B cell (primary cell): ENCODE measurements around the gene TBX4. TPM values are rescaled to one million over a fixed set of nuclear protein-coding genes. Genes with fewer than 3 reads are reported as not detected.

Source experiments
- ATAC-seq: fragments of 200-7000 bp; cut with Tn5 transposase; one replicate; pipeline ENCODE4 v1.10.0; 2021; ENCODE audit warnings: low read depth, mild to moderate bottlenecking, moderate number of reproducible peaks, moderate library complexity
- CTCF ChIA-PET: fragments of 350-600 bp; sonication (Branson Sonifier 250); formaldehyde crosslinking; loops from one replicate; lab custom pipeline; 2021; ENCODE audit warnings: antibody characterized with exemption, inconsistent platforms; lab: Charles Lee
- POLR2A ChIA-PET: fragments of 350-600 bp; sonication (Branson Sonifier 250); formaldehyde crosslinking; loops from one replicate; lab custom pipeline; 2021; ENCODE audit warnings: antibody characterized with exemption; lab: Charles Lee
- DNase-seq: peaks from one replicate; pipeline ENCODE4 v3.0.0; 2013
- H2AFZ ChIP-seq: 2 replicates; pipeline ENCODE4 v1.6.1; 2012; ENCODE audit warnings: mild to moderate bottlenecking, low read depth, low read length; ENCODE audit not compliant: insufficient read depth, poor library complexity, severe bottlenecking
- H3K27ac ChIP-seq, 2 donors: 1 replicate in 1 of 2; 2 replicates in 1 of 2; pipeline ENCODE4 v1.5.1; 2012 to 2013; ENCODE audit warnings: low read length in 2 of 2, mild to moderate bottlenecking in 2 of 2, moderate library complexity in 1 of 2
- H3K27me3 ChIP-seq, 4 experiments: fragments of 200-600 bp in 1 of 4; sonication (generic) in 1 of 4; replicated peaks in 1 of 4; 1 replicate in 2 of 4; 2 replicates in 2 of 4; pipeline versions ENCODE4 v1.6.1 to v1.7.0; 2013 to 2016; ENCODE audit warnings: low read length in 3 of 4, mild to moderate bottlenecking in 2 of 4, mixed read lengths in 1 of 4, moderate library complexity in 1 of 4; ENCODE audit not compliant: insufficient read depth in 4 of 4, control insufficient read depth in 3 of 4; ENCODE audit errors: control extremely low read depth in 1 of 4
- H3K36me3 ChIP-seq, 2 experiments: replicated peaks in 1 of 2; 1 replicate in 1 of 2; 2 replicates in 1 of 2; pipeline versions ENCODE4 v1.6.1 to v1.7.1; 2013; ENCODE audit warnings: low read length in 1 of 2; ENCODE audit not compliant: insufficient read depth in 2 of 2, control insufficient read depth in 1 of 2; ENCODE audit errors: control extremely low read depth in 1 of 2, extremely low read depth in 1 of 2
- H3K4me1 ChIP-seq, 2 donors: fragments of 200-600 bp in 1 of 2; sonication (generic) in 1 of 2; 1 replicate in 1 of 2; 2 replicates in 1 of 2; pipeline versions ENCODE4 v1.5.1 to v1.6.1; 2013 to 2017; ENCODE audit warnings: low read length in 2 of 2; ENCODE audit not compliant: control insufficient read depth in 2 of 2, insufficient read depth in 2 of 2
- H3K4me2 ChIP-seq: replicated peaks from 2 replicates; pipeline ENCODE3; 2012; ENCODE audit warnings: mild to moderate bottlenecking, low read depth, low read length; ENCODE audit not compliant: poor library complexity, severe bottlenecking
- H3K4me3 ChIP-seq, 5 experiments: fragments of 200-600 bp in 1 of 5; sonication (generic) in 1 of 5; 1 replicate in 3 of 5; 2 replicates in 2 of 5; pipeline versions ENCODE4 v1.5.1 to v1.7.0; 2011 to 2016; ENCODE audit warnings: low read length in 4 of 5, mild to moderate bottlenecking in 4 of 5, low read depth in 2 of 5, control low read depth in 1 of 5, moderate library complexity in 1 of 5; ENCODE audit not compliant: insufficient read depth in 1 of 5; ENCODE audit errors: control extremely low read depth in 1 of 5, extremely low read depth in 1 of 5
- H3K79me2 ChIP-seq: fragments of 200-600 bp; sonication (generic); one replicate; pipeline ENCODE4 v1.6.0; 2016; ENCODE audit warnings: low read length; ENCODE audit not compliant: control insufficient read depth, insufficient read depth
- H3K9ac ChIP-seq: fragments of 200-600 bp; sonication (generic); 2 replicates; pipeline ENCODE4 v1.6.1; 2017; ENCODE audit warnings: mild to moderate bottlenecking, low read length, moderate library complexity
- H3K9me3 ChIP-seq, 3 donors: one replicate each; pipeline versions ENCODE4 v1.6.1 to v1.7.1; 2013; ENCODE audit warnings: low read length in 2 of 3; ENCODE audit not compliant: control insufficient read depth in 2 of 3, insufficient read depth in 1 of 3; ENCODE audit errors: control extremely low read depth in 1 of 3
- H4K20me1 ChIP-seq: 2 replicates; pipeline ENCODE4 v1.6.0; 2012; ENCODE audit warnings: mild to moderate bottlenecking, low read length; ENCODE audit not compliant: insufficient read depth, control insufficient read depth, poor library complexity, severe bottlenecking
- H3K27ac Mint-ChIP-seq: one replicate; pipeline ENCODE4 v1.8.0; 2021; ENCODE audit warnings: mixed read lengths
- H3K27me3 Mint-ChIP-seq: one replicate; pipeline ENCODE4 v1.8.0; 2021; ENCODE audit warnings: mixed read lengths
- H3K4me1 Mint-ChIP-seq: one replicate; pipeline ENCODE4 v1.8.0; 2021; ENCODE audit warnings: mixed read lengths
- H3K4me3 Mint-ChIP-seq: one replicate; pipeline ENCODE4 v1.8.0; 2021; ENCODE audit warnings: mixed read lengths
- H3K9me3 Mint-ChIP-seq: one replicate; pipeline ENCODE4 v1.8.0; 2022; ENCODE audit warnings: mixed read lengths; ENCODE audit not compliant: insufficient read depth
- CTCF ChIP-seq: fragments of 200-600 bp; IDR thresholded peaks from one replicate; pipeline ENCODE4 v1.8.0; 2022; ENCODE audit warnings: antibody characterized with exemption, mild to moderate bottlenecking
- EZH2 ChIP-seq: IDR thresholded peaks from 2 replicates; pipeline ENCODE4 v1.6.1; 2012; ENCODE audit warnings: borderline replicate concordance, low read depth, mild to moderate bottlenecking, moderate library complexity, low read length; ENCODE audit not compliant: insufficient read depth, poor library complexity, severe bottlenecking
- WGBS: methylation state at CpG from one replicate; pipeline ENCODE4 v1.1.5; 2013; ENCODE audit warnings: missing lambda C conversion rate; ENCODE audit not compliant: insufficient coverage; 5-methylcytosine and 5-hydroxymethylcytosine counted together
- intact Hi-C: fragments of 100-400 bp; cut with micrococcal nuclease; formaldehyde crosslinking; loops from one replicate; pipeline ENCODE4 v1.10.0; 2022
- polyA plus RNA-seq: library from polyadenylated mRNA; depleted of rRNA; stranded (reverse); fragments of >200 nt; gene quantifications from 2 replicates; pipeline ENCODE4 v1.2.3, GENCODE V29; 2012
- total RNA-seq, 2 donors: library from RNA; stranded (reverse); fragments of 120-200 nt in 1 of 2; gene quantifications; 1 replicate in 1 of 2; 2 replicates in 1 of 2; pipeline versions ENCODE4 v1.2.3 to v1.2.4, GENCODE V29; 2013 to 2022

Gene TBX4
- total and polyA plus RNA-seq, 2 donors (not counting 1 experiment from before 2014, with no cell fraction given) = not detected

- TF ChIP-seq EZH2 (no peak), CTCF (no peak)
- no CpG with 5 or more reads among the region's 11 CpGs for WGBS
- H3K4me1 Mint-ChIP-seq = no peaks in the 10 kb centered on the region
- Histone ChIP-seq H3K4me1 (no peaks in the 10 kb centered on the region), H3K9me3 (no peaks in the 10 kb centered on the region), H3K36me3 (no peaks in the 10 kb centered on the region), H4K20me1 (no peaks in the 10 kb centered on the region), H3K9ac (no peak overlapping the region), H3K27me3 (peaks cover 0 to 4% (median 3%) of the 10 kb centered on the region in 4 experiments), H3K4me3 (no peak overlapping the region), H3K4me2 (no peak overlapping the region), H3K79me2 (no peaks in the 10 kb centered on the region), H2AFZ (no peak overlapping the region), H3K27ac (no peak overlapping the region)
- no peak for ATAC-seq
- ChIA-PET CTCF (no interaction called here), POLR2A (no interaction called here)
- no peak overlapping the region for H3K4me3 Mint-ChIP-seq
- no peak for DNase-seq
- intact Hi-C loops = no loop called here
- no peaks in the 10 kb centered on the region for H3K9me3 Mint-ChIP-seq
- H3K27ac Mint-ChIP-seq = no peak overlapping the region
- H3K27me3 Mint-ChIP-seq = peaks cover 59% of the 10 kb centered on the region
These were observed 53.8 kb downstream of the TBX4 start for GRCh38 chr17:61505846-61506627.

- ChIA-PET CTCF (interaction anchor here (1.2 kb wide), 1 partner anchor 11 kb away, joined by 3 read pairs; no protein-coding TSS in a partner anchor), POLR2A (no interaction called here)
- H3K27ac ChIP-seq = no peak overlapping the region
- no peaks in the 10 kb centered on the region for H3K79me2 ChIP-seq
- H4K20me1 ChIP-seq = no peaks in the 10 kb centered on the region
- no peak overlapping the region for H3K4me3 ChIP-seq
- Mint-ChIP-seq H3K27ac (no peak overlapping the region), H3K9me3 (no peaks in the 10 kb centered on the region), H3K4me3 (no peak overlapping the region), H3K27me3 (peaks cover 50% of the 10 kb centered on the region), H3K4me1 (no peaks in the 10 kb centered on the region)
- no peak overlapping the region for H3K4me2 ChIP-seq
- ATAC-seq = no peak
- intact Hi-C loops = no loop called here
- no peak overlapping the region for H2AFZ ChIP-seq
- no peak overlapping the region for H3K9ac ChIP-seq
- no peaks in the 10 kb centered on the region for H3K36me3 ChIP-seq
- no peaks in the 10 kb centered on the region for H3K9me3 ChIP-seq
- H3K4me1 ChIP-seq = no peaks in the 10 kb centered on the region
- WGBS = 59% methylated on average over 4 of the region's 9 CpGs
- H3K27me3 ChIP-seq = peaks cover 0 to 4% (median 1%) of the 10 kb centered on the region in 4 experiments
- TF ChIP-seq CTCF = no peak
- no peak for TF ChIP-seq EZH2
- DNase-seq = no peak
These were observed 55.3 kb downstream of the TBX4 start for GRCh38 chr17:61507383-61508066.
